ENCODE results near the gene ZC3H4. TPM values are rescaled to one million over a fixed set of nuclear protein-coding genes. Genes with fewer than 3 reads are reported as not detected.
A peak's percentile ranks its signal among the peaks of the same experiment; 100 is the strongest.
"Not testable (repeated sequence)": the region's sequence is repeated elsewhere in the genome, so short reads cannot be mapped to it uniquely, and the experiment has no call there.

ZC3H4 gene
- total RNA-seq, 1 donor from 2014 or later = 14.6 TPM

DNA sequence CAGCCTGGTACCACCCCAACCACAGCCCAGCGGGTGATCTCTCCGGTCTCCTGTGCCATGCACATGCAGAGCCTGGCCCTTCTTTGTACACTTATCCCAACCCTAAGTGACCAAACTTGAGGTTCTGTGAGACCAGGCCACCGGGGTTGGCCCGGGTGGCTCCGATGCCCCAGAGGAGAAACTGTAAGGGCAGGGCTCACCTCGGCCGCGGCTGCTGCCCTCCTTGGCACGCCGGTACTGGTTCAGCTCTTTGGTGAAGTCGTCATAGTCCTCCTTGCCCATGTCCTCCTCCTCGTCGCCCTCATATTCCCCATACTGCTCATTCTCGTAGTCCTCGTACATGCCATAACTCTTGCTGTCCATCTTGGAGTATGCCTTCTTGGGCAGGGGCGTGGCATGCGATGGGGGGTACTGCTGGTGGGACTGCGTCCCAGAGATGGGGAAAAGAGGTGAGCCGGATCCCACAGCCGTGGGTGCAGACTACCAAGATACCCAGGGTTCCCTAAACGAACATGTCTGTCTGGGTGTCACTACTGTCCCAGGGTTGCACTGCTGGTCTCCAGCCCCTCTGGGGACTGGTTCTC is 23.7 kb downstream of the ZC3H4 start:
- Histone ChIP-seq H3K36me3 (ENCODE audit: control insufficient read depth in 3 of 3, insufficient read depth in 3 of 3, low read length in 3 of 3) (peaks cover 40 to 49% (median 45%) of the 10 kb centered on the region in 3 donors), H3K27ac (ENCODE audit: low read depth, low read length) (no peak overlapping the region), H3K9ac (ENCODE audit: low read depth in 1 of 3, low read length in 3 of 3) (no peak overlapping the region), H3K9me3 (ENCODE audit: control insufficient read depth in 3 of 3, low read length in 3 of 3) (no peaks in the 10 kb centered on the region), H3K4me3 (ENCODE audit: low read length in 3 of 3) (no peak overlapping the region), H3K27me3 (ENCODE audit: control insufficient read depth in 3 of 3, insufficient read depth in 3 of 3, low read length in 3 of 3) (no peaks in the 10 kb centered on the region), H3K4me1 (ENCODE audit: control insufficient read depth in 3 of 3, insufficient read depth in 3 of 3, low read length in 3 of 3) (peaks cover 14 to 18% (median 16%) of the 10 kb centered on the region in 3 donors)

- no peaks in the 10 kb centered on the region for H3K9me3 ChIP-seq (ENCODE audit: control insufficient read depth in 3 of 3, low read length in 3 of 3)
- H3K36me3 ChIP-seq (ENCODE audit: control insufficient read depth in 3 of 3, insufficient read depth in 3 of 3, low read length in 3 of 3) = peaks cover 60 to 69% (median 64%) of the 10 kb centered on the region in 3 donors
- no peaks in the 10 kb centered on the region for H3K4me1 ChIP-seq (ENCODE audit: control insufficient read depth in 3 of 3, insufficient read depth in 3 of 3, low read length in 3 of 3)
- no peaks in the 10 kb centered on the region for H3K27me3 ChIP-seq (ENCODE audit: control insufficient read depth in 3 of 3, insufficient read depth in 3 of 3, low read length in 3 of 3)
- H3K27ac ChIP-seq (ENCODE audit: low read depth, low read length) = no peak overlapping the region
- H3K9ac ChIP-seq (ENCODE audit: low read depth in 1 of 3, low read length in 3 of 3) = no peak overlapping the region
- no peak overlapping the region for H3K4me3 ChIP-seq (ENCODE audit: low read length in 3 of 3)
Measured at GRCh38 chr19:47086280-47086679, 27.3 kb downstream of the ZC3H4 start.

DNA sequence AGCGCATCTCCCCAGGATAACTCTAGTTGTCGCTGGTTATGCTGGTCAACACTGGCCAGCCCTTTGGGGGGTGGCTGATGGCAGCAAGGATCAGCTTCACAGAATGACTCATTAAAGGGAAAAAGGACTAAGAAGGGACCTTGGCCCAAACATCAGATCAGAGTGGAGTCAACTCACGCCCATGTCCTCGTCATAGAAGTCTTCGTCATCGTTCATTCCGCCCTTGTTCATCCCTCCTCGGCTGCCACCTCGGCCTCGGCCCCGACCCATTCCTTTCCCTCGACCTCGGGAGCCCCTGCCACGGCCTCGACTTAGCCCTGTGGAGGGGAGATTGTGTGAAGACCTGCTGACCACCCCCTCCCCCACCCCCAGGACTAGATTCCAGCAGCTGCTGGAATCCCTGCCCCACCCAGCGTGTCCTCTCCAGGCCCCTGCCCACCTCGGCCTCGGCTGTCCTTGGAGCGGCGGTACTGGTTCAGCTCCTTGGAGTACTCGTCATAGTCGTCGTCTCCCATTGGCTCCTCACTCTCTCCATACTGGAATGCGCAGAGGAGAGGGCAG is 28.6 kb downstream of the ZC3H4 start:
- H3K27ac ChIP-seq (ENCODE audit: low read depth, low read length) = no peak overlapping the region

DNA sequence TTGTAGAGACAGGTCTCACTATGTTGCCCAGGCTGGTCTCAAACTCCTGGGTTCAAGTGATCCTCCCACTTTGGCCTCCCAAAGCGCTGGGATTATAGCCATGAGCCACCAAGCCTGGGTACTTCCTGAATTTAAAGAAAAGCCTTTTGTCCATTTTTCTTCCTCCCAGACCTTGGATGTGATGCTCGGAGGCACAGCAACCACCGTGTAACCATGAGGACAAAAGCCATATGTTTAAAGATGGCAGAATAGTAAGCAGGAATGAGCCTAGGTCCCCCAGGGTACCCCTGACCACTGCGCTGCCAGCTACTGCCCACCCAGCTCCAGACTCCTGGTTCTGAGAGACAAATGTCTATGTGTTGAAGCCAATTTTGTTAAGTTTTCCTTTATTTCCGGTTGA is 31.1 kb downstream of the ZC3H4 start:
- H3K27ac ChIP-seq (ENCODE audit: low read depth, low read length) = no peak overlapping the region

More for the DNA sequence above, 28.6 kb downstream of the ZC3H4 start:
- peaks cover 61 to 71% (median 68%) of the 10 kb centered on the region in 3 donors for H3K36me3 ChIP-seq (ENCODE audit: control insufficient read depth in 3 of 3, insufficient read depth in 3 of 3, low read length in 3 of 3)
- H3K4me3 ChIP-seq (ENCODE audit: low read length in 3 of 3) = no peak overlapping the region
- no peak overlapping the region for H3K9ac ChIP-seq (ENCODE audit: low read depth in 1 of 3, low read length in 3 of 3)
- peaks cover 0 to under 1% (median under 1%) of the 10 kb centered on the region in 3 donors for H3K4me1 ChIP-seq (ENCODE audit: control insufficient read depth in 3 of 3, insufficient read depth in 3 of 3, low read length in 3 of 3)
- no peaks in the 10 kb centered on the region for H3K9me3 ChIP-seq (ENCODE audit: control insufficient read depth in 3 of 3, low read length in 3 of 3)
- no peaks in the 10 kb centered on the region for H3K27me3 ChIP-seq (ENCODE audit: control insufficient read depth in 3 of 3, insufficient read depth in 3 of 3, low read length in 3 of 3)

GRCh38 chr19:47081095-47081494 is 32.5 kb downstream of the ZC3H4 start:
- Histone ChIP-seq H3K9me3 (ENCODE audit: control insufficient read depth in 3 of 3, low read length in 3 of 3) (no peaks in the 10 kb centered on the region), H3K4me3 (ENCODE audit: low read length in 3 of 3) (no peak overlapping the region), H3K4me1 (ENCODE audit: control insufficient read depth in 3 of 3, insufficient read depth in 3 of 3, low read length in 3 of 3) (peaks cover 0 to 6% (median 6%) of the 10 kb centered on the region in 3 donors), H3K27ac (ENCODE audit: low read depth, low read length) (no peak overlapping the region), H3K9ac (ENCODE audit: low read depth in 1 of 3, low read length in 3 of 3) (no peak overlapping the region), H3K27me3 (ENCODE audit: control insufficient read depth in 3 of 3, insufficient read depth in 3 of 3, low read length in 3 of 3) (no peaks in the 10 kb centered on the region), H3K36me3 (ENCODE audit: control insufficient read depth in 3 of 3, insufficient read depth in 3 of 3, low read length in 3 of 3) (peaks cover 44 to 53% (median 50%) of the 10 kb centered on the region in 3 donors)

More for the DNA sequence above, 31.1 kb downstream of the ZC3H4 start:
- Histone ChIP-seq H3K9me3 (ENCODE audit: control insufficient read depth in 3 of 3, low read length in 3 of 3) (no peaks in the 10 kb centered on the region), H3K9ac (ENCODE audit: low read depth in 1 of 3, low read length in 3 of 3) (no peak overlapping the region), H3K27me3 (ENCODE audit: control insufficient read depth in 3 of 3, insufficient read depth in 3 of 3, low read length in 3 of 3) (no peaks in the 10 kb centered on the region), H3K36me3 (ENCODE audit: control insufficient read depth in 3 of 3, insufficient read depth in 3 of 3, low read length in 3 of 3) (peaks cover 48 to 59% (median 58%) of the 10 kb centered on the region in 3 donors), H3K4me3 (ENCODE audit: low read length in 3 of 3) (no peak overlapping the region), H3K4me1 (ENCODE audit: control insufficient read depth in 3 of 3, insufficient read depth in 3 of 3, low read length in 3 of 3) (peaks cover 0 to 6% (median 6%) of the 10 kb centered on the region in 3 donors)

GRCh38 chr19:47078351-47078750 is 35.2 kb downstream of the ZC3H4 start:
- H3K9ac ChIP-seq (ENCODE audit: low read depth in 1 of 3, low read length in 3 of 3); H3K4me3 ChIP-seq (ENCODE audit: low read length in 3 of 3); H3K9me3 ChIP-seq (ENCODE audit: control insufficient read depth in 3 of 3, low read length in 3 of 3); H3K27me3 ChIP-seq (ENCODE audit: control insufficient read depth in 3 of 3, insufficient read depth in 3 of 3, low read length in 3 of 3); H3K4me1 ChIP-seq (ENCODE audit: control insufficient read depth in 3 of 3, insufficient read depth in 3 of 3, low read length in 3 of 3); H3K27ac ChIP-seq (ENCODE audit: low read depth, low read length): not testable (repeated sequence)
- peaks cover 35 to 55% (median 42%) of the 10 kb centered on the region in 3 donors for H3K36me3 ChIP-seq (ENCODE audit: control insufficient read depth in 3 of 3, insufficient read depth in 3 of 3, low read length in 3 of 3)

GRCh38 chr19:47075941-47076340 is 37.6 kb downstream of the ZC3H4 start:
- H3K9ac ChIP-seq (ENCODE audit: low read depth in 1 of 3, low read length in 3 of 3) = no peak overlapping the region
- no peaks in the 10 kb centered on the region for H3K27me3 ChIP-seq (ENCODE audit: control insufficient read depth in 3 of 3, insufficient read depth in 3 of 3, low read length in 3 of 3)
- no peaks in the 10 kb centered on the region for H3K9me3 ChIP-seq (ENCODE audit: control insufficient read depth in 3 of 3, low read length in 3 of 3)
- H3K27ac ChIP-seq (ENCODE audit: low read depth, low read length) = no peak overlapping the region
- peaks cover 0 to 6% (median 6%) of the 10 kb centered on the region in 3 donors for H3K4me1 ChIP-seq (ENCODE audit: control insufficient read depth in 3 of 3, insufficient read depth in 3 of 3, low read length in 3 of 3)
- H3K4me3 ChIP-seq (ENCODE audit: low read length in 3 of 3) = no peak overlapping the region
- peaks cover 31 to 50% (median 38%) of the 10 kb centered on the region in 3 donors for H3K36me3 ChIP-seq (ENCODE audit: control insufficient read depth in 3 of 3, insufficient read depth in 3 of 3, low read length in 3 of 3)

DNA sequence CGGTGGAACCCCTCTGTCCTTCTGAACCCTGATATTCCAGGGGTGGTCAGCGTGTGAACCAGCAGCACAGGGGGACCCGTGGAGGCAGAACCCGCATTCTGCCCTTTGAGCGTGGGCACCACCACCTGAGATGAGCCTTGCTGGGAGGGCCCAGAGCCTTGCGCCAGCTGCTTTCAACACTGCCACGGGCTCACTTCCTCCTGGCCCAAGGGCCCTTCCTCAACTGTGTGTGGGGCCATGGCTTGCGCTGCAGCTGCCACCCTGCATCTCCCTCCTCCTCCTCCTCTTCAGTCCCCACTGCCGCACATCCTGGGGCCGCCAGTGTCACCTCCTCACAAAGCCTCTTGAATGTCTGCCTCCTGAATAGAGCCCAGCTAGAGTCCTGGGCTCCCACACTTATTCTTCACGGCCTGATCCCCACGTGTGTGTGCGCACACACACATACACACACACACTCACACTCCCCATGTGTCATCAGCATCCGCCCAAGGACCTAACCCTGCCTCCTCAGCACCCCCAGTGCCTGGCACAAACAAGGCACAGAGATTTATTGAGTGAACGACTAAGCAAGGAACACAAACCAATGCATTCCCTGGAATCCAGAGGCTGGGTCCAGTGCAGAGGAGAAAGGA is 38.3 kb downstream of the ZC3H4 start:
- Histone ChIP-seq H3K36me3 (ENCODE audit: control insufficient read depth in 3 of 3, insufficient read depth in 3 of 3, low read length in 3 of 3) (peaks cover 35 to 51% (median 36%) of the 10 kb centered on the region in 3 donors), H3K9ac (ENCODE audit: low read depth in 1 of 3, low read length in 3 of 3) (peak overlapping the region in 1 of 3 donors; percentile 25), H3K27me3 (ENCODE audit: control insufficient read depth in 3 of 3, insufficient read depth in 3 of 3, low read length in 3 of 3) (no peaks in the 10 kb centered on the region), H3K9me3 (ENCODE audit: control insufficient read depth in 3 of 3, low read length in 3 of 3) (no peaks in the 10 kb centered on the region), H3K4me1 (ENCODE audit: control insufficient read depth in 3 of 3, insufficient read depth in 3 of 3, low read length in 3 of 3) (peaks cover 0 to 6% (median 6%) of the 10 kb centered on the region in 3 donors), H3K4me3 (ENCODE audit: low read length in 3 of 3) (no peak overlapping the region), H3K27ac (ENCODE audit: low read depth, low read length) (no peak overlapping the region)

- Histone ChIP-seq H3K27me3 (ENCODE audit: control insufficient read depth in 3 of 3, insufficient read depth in 3 of 3, low read length in 3 of 3) (no peaks in the 10 kb centered on the region), H3K4me1 (ENCODE audit: control insufficient read depth in 3 of 3, insufficient read depth in 3 of 3, low read length in 3 of 3) (peaks cover 0 to 3% (median 2%) of the 10 kb centered on the region in 3 donors), H3K36me3 (ENCODE audit: control insufficient read depth in 3 of 3, insufficient read depth in 3 of 3, low read length in 3 of 3) (peaks cover 38 to 50% (median 43%) of the 10 kb centered on the region in 3 donors), H3K27ac (ENCODE audit: low read depth, low read length) (no peak overlapping the region), H3K9me3 (ENCODE audit: control insufficient read depth in 3 of 3, low read length in 3 of 3) (no peaks in the 10 kb centered on the region), H3K4me3 (ENCODE audit: low read length in 3 of 3) (no peak overlapping the region), H3K9ac (ENCODE audit: low read depth in 1 of 3, low read length in 3 of 3) (no peak overlapping the region)
Measured at GRCh38 chr19:47074621-47075020, 39.0 kb downstream of the ZC3H4 start.

GRCh38 chr19:47073574-47073973 is 40.0 kb downstream of the ZC3H4 start:
- Histone ChIP-seq H3K36me3 (ENCODE audit: control insufficient read depth in 3 of 3, insufficient read depth in 3 of 3, low read length in 3 of 3) (peaks cover 45 to 59% (median 47%) of the 10 kb centered on the region in 3 donors), H3K9me3 (ENCODE audit: control insufficient read depth in 3 of 3, low read length in 3 of 3) (no peaks in the 10 kb centered on the region), H3K27me3 (ENCODE audit: control insufficient read depth in 3 of 3, insufficient read depth in 3 of 3, low read length in 3 of 3) (no peaks in the 10 kb centered on the region), H3K9ac (ENCODE audit: low read depth in 1 of 3, low read length in 3 of 3) (no peak overlapping the region), H3K4me1 (ENCODE audit: control insufficient read depth in 3 of 3, insufficient read depth in 3 of 3, low read length in 3 of 3) (no peaks in the 10 kb centered on the region), H3K27ac (ENCODE audit: low read depth, low read length) (no peak overlapping the region), H3K4me3 (ENCODE audit: low read length in 3 of 3) (no peak overlapping the region)
